T-helper 2 cell treated with Interferon-gamma antibody and Interleukin-4, amounts not matched to agents 5 μg/mL and 100 μg/mL, for 36 hours (primary cell): ENCODE results near the gene PTPRD.

Experiments
- DNase-seq: peaks from one replicate; pipeline ENCODE4 v3.0.0; 2021; ENCODE audit warnings: low spot score
- H3K27ac Mint-ChIP-seq: one replicate; pipeline ENCODE4 v1.8.0; 2021; ENCODE audit warnings: mild to moderate bottlenecking, mixed read lengths
- H3K27me3 Mint-ChIP-seq: one replicate; pipeline ENCODE4 v1.8.0; 2021; ENCODE audit warnings: low read depth, mixed read lengths
- H3K36me3 Mint-ChIP-seq: one replicate; pipeline ENCODE4 v1.8.0; 2021; ENCODE audit warnings: low read depth, mixed read lengths
- H3K4me1 Mint-ChIP-seq: one replicate; pipeline ENCODE4 v1.8.0; 2021; ENCODE audit warnings: low read depth, mixed read lengths
- H3K4me3 Mint-ChIP-seq: one replicate; pipeline ENCODE4 v1.8.0; 2022; ENCODE audit warnings: mild to moderate bottlenecking, moderate library complexity, mixed read lengths
- H3K9me3 Mint-ChIP-seq: one replicate; pipeline ENCODE4 v1.8.0; 2021; ENCODE audit warnings: mixed read lengths

PTPRD gene

GRCh38 chr9:10236161-10236560 lies 376.6 kb downstream of the PTPRD start:
- H3K27ac Mint-ChIP-seq, result no peak overlapping the region
- no peak for DNase-seq
- no peaks in the 10 kb centered on the region for H3K36me3 Mint-ChIP-seq
- no peaks in the 10 kb centered on the region for H3K4me1 Mint-ChIP-seq
- no peaks in the 10 kb centered on the region for H3K27me3 Mint-ChIP-seq
- no peak overlapping the region for H3K4me3 Mint-ChIP-seq
- H3K9me3 Mint-ChIP-seq, result peaks cover 13% of the 10 kb centered on the region

- no peaks in the 10 kb centered on the region for H3K27me3 Mint-ChIP-seq
- H3K27ac Mint-ChIP-seq, result no peak overlapping the region
- H3K4me1 Mint-ChIP-seq, result no peaks in the 10 kb centered on the region
- no peak overlapping the region for H3K4me3 Mint-ChIP-seq
- no peak for DNase-seq
- H3K9me3 Mint-ChIP-seq, result peaks cover 13% of the 10 kb centered on the region
- no peaks in the 10 kb centered on the region for H3K36me3 Mint-ChIP-seq
Observed at GRCh38 chr9:10235376-10235775, 377.4 kb downstream of the PTPRD start.

- H3K27me3 Mint-ChIP-seq, result no peaks in the 10 kb centered on the region
- DNase-seq, result no peak
- no peaks in the 10 kb centered on the region for H3K36me3 Mint-ChIP-seq
- H3K4me1 Mint-ChIP-seq, result no peaks in the 10 kb centered on the region
- H3K27ac Mint-ChIP-seq, result no peak overlapping the region
- peaks cover 4% of the 10 kb centered on the region for H3K9me3 Mint-ChIP-seq
- no peak overlapping the region for H3K4me3 Mint-ChIP-seq
Observed at GRCh38 chr9:10232352-10232930, 380.4 kb downstream of the PTPRD start.

- Mint-ChIP-seq H3K9me3 (peaks cover 8% of the 10 kb centered on the region), H3K27ac (no peak overlapping the region), H3K4me1 (no peaks in the 10 kb centered on the region), H3K36me3 (no peaks in the 10 kb centered on the region), H3K27me3 (no peaks in the 10 kb centered on the region), H3K4me3 (no peak overlapping the region)
- no peak for DNase-seq
Observed at GRCh38 chr9:10230512-10230911, 382.3 kb downstream of the PTPRD start.

- DNase-seq, result no peak
- H3K4me1 Mint-ChIP-seq, result no peaks in the 10 kb centered on the region
- no peak overlapping the region for H3K27ac Mint-ChIP-seq
- H3K4me3 Mint-ChIP-seq, result no peak overlapping the region
- H3K9me3 Mint-ChIP-seq, result peaks cover 7% of the 10 kb centered on the region
- H3K36me3 Mint-ChIP-seq, result no peaks in the 10 kb centered on the region
- H3K27me3 Mint-ChIP-seq, result no peaks in the 10 kb centered on the region
Observed at GRCh38 chr9:10228082-10228481, 384.7 kb downstream of the PTPRD start.

- Mint-ChIP-seq H3K9me3 (peaks cover 4% of the 10 kb centered on the region), H3K27ac (no peak overlapping the region), H3K36me3 (no peaks in the 10 kb centered on the region), H3K4me1 (no peaks in the 10 kb centered on the region), H3K27me3 (no peaks in the 10 kb centered on the region), H3K4me3 (no peak overlapping the region)
- no peak for DNase-seq
Observed at GRCh38 chr9:10226996-10227395, 385.8 kb downstream of the PTPRD start.

- no peaks in the 10 kb centered on the region for H3K27me3 Mint-ChIP-seq
- H3K4me3 Mint-ChIP-seq, result no peak overlapping the region
- H3K36me3 Mint-ChIP-seq, result no peaks in the 10 kb centered on the region
- no peaks in the 10 kb centered on the region for H3K4me1 Mint-ChIP-seq
- no peak overlapping the region for H3K27ac Mint-ChIP-seq
- H3K9me3 Mint-ChIP-seq, result no peaks in the 10 kb centered on the region
- no peak for DNase-seq
Observed at GRCh38 chr9:10212702-10213101, 400.1 kb downstream of the PTPRD start.

- DNase-seq, result no peak
- H3K27ac Mint-ChIP-seq, result no peak overlapping the region
- H3K27me3 Mint-ChIP-seq, result no peaks in the 10 kb centered on the region
- H3K4me1 Mint-ChIP-seq, result no peaks in the 10 kb centered on the region
- H3K9me3 Mint-ChIP-seq, result no peaks in the 10 kb centered on the region
- H3K4me3 Mint-ChIP-seq, result no peak overlapping the region
- H3K36me3 Mint-ChIP-seq, result no peaks in the 10 kb centered on the region
Observed at GRCh38 chr9:10208691-10209069, 404.1 kb downstream of the PTPRD start.

GRCh38 chr9:10204276-10204675 lies 408.5 kb downstream of the PTPRD start:
- H3K27ac Mint-ChIP-seq, result no peak overlapping the region
- H3K4me1 Mint-ChIP-seq, result no peaks in the 10 kb centered on the region
- H3K4me3 Mint-ChIP-seq, result no peak overlapping the region
- no peak for DNase-seq
- no peaks in the 10 kb centered on the region for H3K27me3 Mint-ChIP-seq
- no peaks in the 10 kb centered on the region for H3K36me3 Mint-ChIP-seq
- H3K9me3 Mint-ChIP-seq, result no peaks in the 10 kb centered on the region

GRCh38 chr9:10173561-10173960 lies 439.2 kb downstream of the PTPRD start:
- Mint-ChIP-seq H3K4me3 (no peak overlapping the region), H3K27ac (no peak overlapping the region), H3K36me3 (no peaks in the 10 kb centered on the region), H3K4me1 (no peaks in the 10 kb centered on the region), H3K9me3 (peaks cover 14% of the 10 kb centered on the region), H3K27me3 (no peaks in the 10 kb centered on the region)
- no peak for DNase-seq

GRCh38 chr9:10172476-10172875 lies 440.3 kb downstream of the PTPRD start:
- no peak overlapping the region for H3K4me3 Mint-ChIP-seq
- no peaks in the 10 kb centered on the region for H3K27me3 Mint-ChIP-seq
- no peaks in the 10 kb centered on the region for H3K36me3 Mint-ChIP-seq
- no peak overlapping the region for H3K27ac Mint-ChIP-seq
- peaks cover 6% of the 10 kb centered on the region for H3K9me3 Mint-ChIP-seq
- no peak for DNase-seq
- no peaks in the 10 kb centered on the region for H3K4me1 Mint-ChIP-seq

- Mint-ChIP-seq H3K9me3 (peaks cover 6% of the 10 kb centered on the region), H3K27ac (no peak overlapping the region), H3K27me3 (no peaks in the 10 kb centered on the region), H3K4me1 (no peaks in the 10 kb centered on the region), H3K36me3 (no peaks in the 10 kb centered on the region), H3K4me3 (no peak overlapping the region)
- DNase-seq, result no peak
Observed at GRCh38 chr9:10168241-10168640, 444.6 kb downstream of the PTPRD start.

GRCh38 chr9:10148796-10149195 lies 464.0 kb downstream of the PTPRD start:
- no peak overlapping the region for H3K27ac Mint-ChIP-seq
- H3K27me3 Mint-ChIP-seq, result no peaks in the 10 kb centered on the region
- H3K4me1 Mint-ChIP-seq, result no peaks in the 10 kb centered on the region
- no peak overlapping the region for H3K4me3 Mint-ChIP-seq
- DNase-seq, result no peak
- peaks cover 7% of the 10 kb centered on the region for H3K9me3 Mint-ChIP-seq
- H3K36me3 Mint-ChIP-seq, result no peaks in the 10 kb centered on the region

- peaks cover 14% of the 10 kb centered on the region for H3K9me3 Mint-ChIP-seq
- H3K4me3 Mint-ChIP-seq, result no peak overlapping the region
- no peak overlapping the region for H3K27ac Mint-ChIP-seq
- H3K4me1 Mint-ChIP-seq, result no peaks in the 10 kb centered on the region
- no peak for DNase-seq
- H3K27me3 Mint-ChIP-seq, result no peaks in the 10 kb centered on the region
- no peaks in the 10 kb centered on the region for H3K36me3 Mint-ChIP-seq
Observed at GRCh38 chr9:10146517-10147331, 466.1 kb downstream of the PTPRD start.

GRCh38 chr9:10144355-10144754 lies 468.4 kb downstream of the PTPRD start:
- Mint-ChIP-seq H3K36me3 (no peaks in the 10 kb centered on the region), H3K4me1 (no peaks in the 10 kb centered on the region), H3K27ac (no peak overlapping the region), H3K9me3 (peaks cover 22% of the 10 kb centered on the region), H3K4me3 (no peak overlapping the region), H3K27me3 (no peaks in the 10 kb centered on the region)
- no peak for DNase-seq
